Endothelial cell of umbilical vein (primary cell): ENCODE results near the gene WDR27. TPM values are rescaled to one million over a fixed set of nuclear protein-coding genes. Genes with fewer than 3 reads are reported as not detected.

Source experiments
- BruUV-seq: library from RNA; stranded (reverse); fragments of 400-500 nt; replicated peaks from 2 replicates; lab custom pipeline; 2021; lab: Mats Ljungman, UMichigan
- CTCF ChIA-PET: fragments of 300-600, 350-600 bp; sonication (Branson Sonifier 250); formaldehyde crosslinking; loops from one replicate; lab custom pipeline; 2021; ENCODE audit warnings: antibody characterized with exemption, inconsistent platforms; lab: Charles Lee
- POLR2A ChIA-PET: fragments of 300-600, 350-600 bp; sonication (Branson Sonifier 250); formaldehyde crosslinking; loops from one replicate; lab custom pipeline; 2021; ENCODE audit warnings: antibody characterized with exemption, inconsistent platforms; lab: Charles Lee
- DNase-seq: peaks from one replicate; pipeline ENCODE4 v3.0.0-alpha.2; 2011; ENCODE audit warnings: low read depth, low spot score
- FAIRE-seq: peaks from 2 replicates; lab custom pipeline; 2011; peaks lifted over from hg19 to GRCh38; lab: Jason Lieb, UNC
- H2AFZ ChIP-seq: 2 replicates; pipeline ENCODE4 v1.6.0; 2012; ENCODE audit warnings: low read depth, low read length, control low read depth, inconsistent platforms
- H3K27ac ChIP-seq: 2 replicates; pipeline ENCODE4 v1.5.1; 2011; ENCODE audit warnings: low read depth, mild to moderate bottlenecking, control low read depth, low read length, moderate library complexity; ENCODE audit not compliant: insufficient read depth
- H3K27me3 ChIP-seq, 2 experiments: 2 replicates each; pipeline versions ENCODE4 v1.6.0 to v1.6.1; 2011; ENCODE audit warnings: low read length in 2 of 2, mixed read lengths in 1 of 2; ENCODE audit not compliant: control insufficient read depth in 2 of 2, insufficient read depth in 2 of 2
- H3K36me3 ChIP-seq, 2 experiments: 2 replicates in 1 of 2; 3 replicates in 1 of 2; pipeline ENCODE4 v1.5.1; 2011; ENCODE audit warnings: low read length in 2 of 2, mild to moderate bottlenecking in 1 of 2, moderate library complexity in 1 of 2; ENCODE audit not compliant: control insufficient read depth in 2 of 2, insufficient read depth in 2 of 2; ENCODE audit errors: extremely low read depth in 1 of 2
- H3K4me1 ChIP-seq: 3 replicates; pipeline ENCODE4 v1.5.1; 2011; ENCODE audit warnings: mild to moderate bottlenecking, low read length; ENCODE audit not compliant: control insufficient read depth, insufficient read depth; ENCODE audit errors: extremely low read depth
- H3K4me2 ChIP-seq: 2 replicates; pipeline ENCODE4 v1.6.1; 2011; ENCODE audit warnings: low read length, control low read depth, mixed read lengths; ENCODE audit not compliant: insufficient read depth
- H3K4me3 ChIP-seq, 3 experiments: fragments of 200-600 bp in 1 of 3; sonication (generic), shearing (Covaris generic) in 1 of 3; replicated peaks in 1 of 3; 2 replicates each; pipeline ENCODE4 v1.5.1; 2011 to 2016; ENCODE audit warnings: control low read depth in 3 of 3, low read length in 3 of 3, mild to moderate bottlenecking in 2 of 3, inconsistent platforms in 1 of 3, low read depth in 1 of 3, moderate library complexity in 1 of 3; ENCODE audit not compliant: insufficient read depth in 1 of 3
- H3K79me2 ChIP-seq: 2 replicates; pipeline ENCODE4 v1.6.0; 2012; ENCODE audit warnings: low read length, inconsistent platforms; ENCODE audit not compliant: control insufficient read depth, insufficient read depth
- H3K9ac ChIP-seq: replicated peaks from 2 replicates; pipeline ENCODE3; 2011; ENCODE audit warnings: low read length, control low read depth; ENCODE audit not compliant: insufficient read depth; ENCODE audit errors: extremely low read depth
- H3K9me1 ChIP-seq: replicated peaks from 3 replicates; pipeline ENCODE4 v1.6.0; 2011; ENCODE audit warnings: mild to moderate bottlenecking, low read length; ENCODE audit not compliant: control insufficient read depth, insufficient read depth; ENCODE audit errors: extremely low read depth
- H3K9me3 ChIP-seq: replicated peaks from 2 replicates; pipeline ENCODE4 v1.5.1; 2012; ENCODE audit warnings: low read length, inconsistent platforms; ENCODE audit not compliant: control insufficient read depth, insufficient read depth
- H4K20me1 ChIP-seq: replicated peaks from 2 replicates; pipeline ENCODE3; 2011; ENCODE audit warnings: mild to moderate bottlenecking, low read length; ENCODE audit not compliant: control insufficient read depth, insufficient read depth; ENCODE audit errors: extremely low read depth
- CTCF ChIP-seq, 2 donors: IDR thresholded peaks; 1 replicate in 1 of 2; 2 replicates in 1 of 2; pipeline ENCODE4 v1.5.1; 2011; ENCODE audit warnings: low read length in 2 of 2, mild to moderate bottlenecking in 2 of 2, moderate library complexity in 2 of 2, control low read depth in 1 of 2, inconsistent platforms in 1 of 2, low read depth in 1 of 2; ENCODE audit not compliant: insufficient read depth in 1 of 2; ENCODE audit errors: extremely low read depth in 1 of 2
- EZH2 ChIP-seq: IDR thresholded peaks from 2 replicates; pipeline ENCODE4 v1.6.1; 2012; ENCODE audit warnings: borderline replicate concordance, low read depth, mild to moderate bottlenecking, moderate library complexity, low read length, inconsistent platforms; ENCODE audit not compliant: severe bottlenecking
- FOS ChIP-seq: IDR thresholded peaks from 2 replicates; pipeline ENCODE4 v1.6.1; 2011; ENCODE audit warnings: mild to moderate bottlenecking, low read length, moderate library complexity, borderline replicate concordance; ENCODE audit not compliant: insufficient read depth
- GATA2 ChIP-seq: IDR thresholded peaks from 2 replicates; pipeline ENCODE4 v1.7.0; 2011; ENCODE audit warnings: low read depth, mild to moderate bottlenecking, moderate library complexity, mixed read lengths, low read length; ENCODE audit not compliant: insufficient read length, insufficient read depth
- JUN ChIP-seq: IDR thresholded peaks from 2 replicates; pipeline ENCODE4 v1.6.1; 2011; ENCODE audit warnings: borderline replicate concordance, low read depth; ENCODE audit not compliant: insufficient read length, insufficient read depth
- MAX ChIP-seq: IDR thresholded peaks from 2 replicates; pipeline ENCODE4 v1.6.1; 2011; ENCODE audit not compliant: insufficient read depth, insufficient read length
- MYC ChIP-seq: IDR thresholded peaks from one replicate; pipeline ENCODE4 v1.6.1; 2011; ENCODE audit warnings: mild to moderate bottlenecking, low read depth, low read length
- POLR2A ChIP-seq: IDR thresholded peaks from 2 replicates; pipeline ENCODE4 v1.6.1; 2012; ENCODE audit warnings: low read depth, mild to moderate bottlenecking, control low read depth, low read length
- POLR2AphosphoS5 ChIP-seq: IDR thresholded peaks from 2 replicates; pipeline ENCODE4 v1.6.1; 2012; ENCODE audit warnings: low read depth, mild to moderate bottlenecking, control low read depth, low read length, moderate library complexity; ENCODE audit not compliant: insufficient read depth
- dilution Hi-C: fragments of 300-500 bp; cut with MboI; formaldehyde crosslinking; loops from one replicate; pipeline ENCODE4 v1.15.0; 2019; ENCODE audit warnings: low sequenced_read_pairs; ENCODE audit not compliant: extremely low pct_ligation_motif_present
- intact Hi-C: fragments of 100-400 bp; cut with micrococcal nuclease; formaldehyde crosslinking; loops from one replicate; pipeline ENCODE4 v1.10.0; 2022
- polyA plus RNA-seq, 4 experiments: library from polyadenylated mRNA; depleted of rRNA in 3 of 4; stranded (reverse) in 3 of 4; unstranded in 1 of 4; fragments of >200 nt; gene quantifications; 2 replicates each; pipeline versions ENCODE4 v1.2.1 to v1.2.3, GENCODE V29; 2011 to 2012; ENCODE audit warnings: missing spikeins in 1 of 4
- total RNA-seq: library from RNA; stranded (reverse); gene quantifications from 2 replicates; pipeline ENCODE4 v1.2.3, GENCODE V29; 2021

The WDR27 gene
- total and polyA plus RNA-seq, 2 donors (not counting 3 experiments of a cell fraction or from before 2014, with no cell fraction given) = 60.1 to 69.7 TPM

GRCh38 chr6:169491482-169491881 is 210.3 kb downstream of the WDR27 start:
- H3K9ac ChIP-seq = no peak overlapping the region
- intact Hi-C loops = no loop called here
- no peaks in the 10 kb centered on the region for H3K27me3 ChIP-seq
- H3K36me3 ChIP-seq = no peaks in the 10 kb centered on the region
- H4K20me1 ChIP-seq = no peaks in the 10 kb centered on the region
- DNase-seq = no peak
- TF ChIP-seq CTCF (IDR thresholded peaks at IDR 0.05; ENCODE audit: extremely low read depth in 1 of 2, insufficient read depth in 1 of 2, low read depth in 1 of 2, low read length in 2 of 2) (no peak), FOS (no peak), POLR2AphosphoS5 (no peak), JUN (no peak), EZH2 (no peak), GATA2 (no peak), MYC (no peak), POLR2A (no peak), MAX (no peak)
- no peaks in the 10 kb centered on the region for H3K4me1 ChIP-seq
- no peak overlapping the region for H3K4me3 ChIP-seq
- H3K79me2 ChIP-seq = no peaks in the 10 kb centered on the region
- H3K27ac ChIP-seq = no peak overlapping the region
- FAIRE-seq = no peak
- no peaks in the 10 kb centered on the region for H3K9me3 ChIP-seq
- no TSS peak for BruUV-seq
- dilution Hi-C loops = no loop called here
- ChIA-PET POLR2A (no interaction called here), CTCF (no interaction called here)
- H3K9me1 ChIP-seq = no peaks in the 10 kb centered on the region
- H2AFZ ChIP-seq = no peak overlapping the region
- H3K4me2 ChIP-seq = no peak overlapping the region
